ENCODE measurements around the gene ZRANB3.

DNA sequence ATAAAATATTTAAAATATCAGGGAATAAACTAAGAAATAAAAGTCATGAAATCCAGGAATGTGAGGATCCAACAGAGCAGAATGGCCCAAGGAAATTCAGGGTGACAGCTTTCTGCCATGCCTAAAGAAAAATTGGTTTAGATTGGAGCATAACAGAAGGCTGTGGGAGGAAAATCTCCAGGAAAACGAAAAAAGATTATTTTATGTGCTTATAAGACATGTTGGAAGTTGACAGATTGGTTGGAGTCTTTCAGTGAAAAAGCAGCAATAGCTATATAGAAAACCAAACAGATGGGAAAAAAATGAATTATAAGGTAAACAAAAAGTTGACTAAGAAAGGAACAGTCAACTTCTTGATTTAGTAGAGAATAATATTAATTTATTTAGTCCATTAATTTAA lies 203.9 kb downstream of the ZRANB3 start:
- TF ChIP-seq ZNF274 (IDR thresholded peaks at IDR 0.05; ENCODE audit: low read depth, low read length) (no peak), YY1 (IDR thresholded peaks at IDR 0.05; ENCODE audit: insufficient read depth, insufficient read length) (no peak)

Data from NT2/D1 (cell line).